CD4-positive, alpha-beta memory T cell (primary cell): ENCODE measurements around the gene LSP1. TPM values are rescaled to one million over a fixed set of nuclear protein-coding genes. Genes with fewer than 3 reads are reported as not detected.
"Not testable (repeated sequence)": the region's sequence is repeated elsewhere in the genome, so short reads cannot be mapped to it uniquely, and the experiment has no call there.

Experiments used
- CTCF ChIA-PET: fragments of 350-600 bp; sonication (Branson Sonifier 250); formaldehyde crosslinking; loops from one replicate; lab custom pipeline; 2021; ENCODE audit warnings: inconsistent platforms; ENCODE audit not compliant: partially characterized antibody; lab: Charles Lee
- POLR2A ChIA-PET: fragments of 350-600 bp; sonication (Branson Sonifier 250); formaldehyde crosslinking; loops from one replicate; lab custom pipeline; 2021; ENCODE audit not compliant: partially characterized antibody; lab: Charles Lee
- DNase-seq, 5 donors: peaks; one replicate each; pipeline versions ENCODE4 v3.0.0 to v3.0.0-alpha.2; 2020 to 2022; ENCODE audit warnings: mixed read lengths in 1 of 5
- H3K27ac ChIP-seq: one replicate; pipeline ENCODE4 v1.7.0; 2013; ENCODE audit warnings: low read depth, low read length
- H3K27me3 ChIP-seq: 2 replicates; pipeline ENCODE4 v1.7.0; 2013; ENCODE audit warnings: mild to moderate bottlenecking, low read length, moderate library complexity; ENCODE audit not compliant: insufficient read depth
- H3K36me3 ChIP-seq: 2 replicates; pipeline ENCODE4 v1.7.0; 2013; ENCODE audit warnings: mild to moderate bottlenecking, low read length, moderate library complexity; ENCODE audit not compliant: insufficient read depth
- H3K4me1 ChIP-seq: 2 replicates; pipeline ENCODE4 v1.7.0; 2013; ENCODE audit warnings: mild to moderate bottlenecking, low read length, moderate library complexity; ENCODE audit not compliant: insufficient read depth
- H3K4me3 ChIP-seq, 2 donors: one replicate each; pipeline ENCODE4 v1.7.0; 2013; ENCODE audit warnings: low read length in 2 of 2, mild to moderate bottlenecking in 1 of 2
- H3K9me3 ChIP-seq, 2 donors: one replicate each; pipeline ENCODE4 v1.7.0; 2013; ENCODE audit warnings: low read length in 2 of 2, control low read depth in 1 of 2; ENCODE audit not compliant: control insufficient read depth in 1 of 2
- H3K27ac Mint-ChIP-seq, 7 donors: one replicate each; pipeline ENCODE4 v1.8.0; 2020 to 2021; ENCODE audit warnings: mixed read lengths in 7 of 7, mild to moderate bottlenecking in 6 of 7, inconsistent platforms in 3 of 7, moderate library complexity in 3 of 7
- H3K27me3 Mint-ChIP-seq, 2 donors: one replicate each; pipeline ENCODE4 v1.8.0; 2020 to 2021; ENCODE audit warnings: mixed read lengths in 2 of 2
- H3K36me3 Mint-ChIP-seq, 2 donors: one replicate each; pipeline ENCODE4 v1.8.0; 2020 to 2021; ENCODE audit warnings: mixed read lengths in 2 of 2, inconsistent platforms in 1 of 2, mild to moderate bottlenecking in 1 of 2
- H3K4me1 Mint-ChIP-seq, 4 donors: one replicate each; pipeline ENCODE4 v1.8.0; 2020 to 2021; ENCODE audit warnings: mixed read lengths in 4 of 4, mild to moderate bottlenecking in 1 of 4
- H3K4me3 Mint-ChIP-seq, 8 donors: one replicate each; pipeline ENCODE4 v1.8.0; 2020 to 2021; ENCODE audit warnings: mixed read lengths in 8 of 8, mild to moderate bottlenecking in 7 of 8, moderate library complexity in 6 of 8, inconsistent platforms in 3 of 8
- H3K9me3 Mint-ChIP-seq, 8 donors: one replicate each; pipeline ENCODE4 v1.8.0; 2020 to 2021; ENCODE audit warnings: mixed read lengths in 8 of 8, mild to moderate bottlenecking in 5 of 8, inconsistent platforms in 3 of 8, moderate library complexity in 1 of 8
- intact Hi-C: fragments of 100-400 bp; cut with micrococcal nuclease; formaldehyde crosslinking; loops from one replicate; pipeline ENCODE4 v1.15.1; 2023
- polyA plus RNA-seq, 2 donors: library from polyadenylated mRNA; unstranded; fragments of 300-500 nt; fragmentation: Illumina TruSeq; gene quantifications; one replicate each; pipeline ENCODE4 v1.2.3, GENCODE V29; 2021
- total RNA-seq, 2 experiments: library from RNA; stranded (reverse); gene quantifications; one replicate each; pipeline ENCODE4 v1.2.3, GENCODE V29; 2021

The LSP1 gene
- total and polyA plus RNA-seq, 4 experiments from 2014 or later: 253 to 435 (median 325) TPM

GRCh38 chr11:1886551-1886950 lies 33.7 kb downstream of the LSP1 start:
- DNase-seq, H3K4me3 ChIP-seq, H3K9me3 Mint-ChIP-seq, H3K27me3 Mint-ChIP-seq, POLR2A ChIA-PET, H3K27ac ChIP-seq, H3K9me3 ChIP-seq, H3K4me3 Mint-ChIP-seq, H3K27me3 ChIP-seq, CTCF ChIA-PET: not testable (repeated sequence)
- H3K4me1 Mint-ChIP-seq: peaks cover 15 to 30% (median 23%) of the 10 kb centered on the region in 4 donors
- intact Hi-C loops: loop anchor here (10.0 kb wide), 1 partner anchor 192 kb away; the partner anchor contains the start of gene KRTAP5-6
- H3K27ac Mint-ChIP-seq: peak overlapping the region in 1 of 7 donors; percentile 60
- peaks cover 4 to 17% of the 10 kb centered on the region in 2 donors for H3K36me3 Mint-ChIP-seq
- Histone ChIP-seq H3K4me1 (peaks cover 55% of the 10 kb centered on the region), H3K36me3 (peaks cover 46% of the 10 kb centered on the region)

- H3K27me3 Mint-ChIP-seq: no peaks in the 10 kb centered on the region
- H3K4me1 Mint-ChIP-seq: peaks cover 18 to 36% (median 27%) of the 10 kb centered on the region in 4 donors
- Histone ChIP-seq H3K4me1 (peaks cover 47% of the 10 kb centered on the region), H3K27ac (peak overlapping the region; percentile 53), H3K27me3 (no peaks in the 10 kb centered on the region), H3K9me3 (no peaks in the 10 kb centered on the region), H3K4me3 (no peak overlapping the region), H3K36me3 (peaks cover 46% of the 10 kb centered on the region)
- DNase-seq: no peak
- intact Hi-C loops: loop anchor here (10.0 kb wide), 1 partner anchor 193 kb away; the partner anchor contains the start of gene KRTAP5-6
- no peaks in the 10 kb centered on the region for H3K9me3 Mint-ChIP-seq
- H3K36me3 Mint-ChIP-seq: peaks cover 4 to 13% of the 10 kb centered on the region in 2 donors
- POLR2A ChIA-PET: interaction anchor here (0.7 to 5.7 kb wide), 3 partner anchors 29 to 53 kb away, joined by 5 to 116 read pairs (median 63); partner anchors contain the start of gene LSP1
- H3K27ac Mint-ChIP-seq: peak overlapping the region; percentile 57 to 94 (median 88)
- CTCF ChIA-PET: interaction anchor here (1.0 to 1.2 kb wide), 2 partner anchors 35 to 55 kb away, joined by 3 to 4 read pairs; partner anchors contain the start of gene LSP1
- peak overlapping the region in 1 of 8 donors; percentile 5 for H3K4me3 Mint-ChIP-seq
Measured at GRCh38 chr11:1887451-1888346, 34.8 kb downstream of the LSP1 start.

DNA sequence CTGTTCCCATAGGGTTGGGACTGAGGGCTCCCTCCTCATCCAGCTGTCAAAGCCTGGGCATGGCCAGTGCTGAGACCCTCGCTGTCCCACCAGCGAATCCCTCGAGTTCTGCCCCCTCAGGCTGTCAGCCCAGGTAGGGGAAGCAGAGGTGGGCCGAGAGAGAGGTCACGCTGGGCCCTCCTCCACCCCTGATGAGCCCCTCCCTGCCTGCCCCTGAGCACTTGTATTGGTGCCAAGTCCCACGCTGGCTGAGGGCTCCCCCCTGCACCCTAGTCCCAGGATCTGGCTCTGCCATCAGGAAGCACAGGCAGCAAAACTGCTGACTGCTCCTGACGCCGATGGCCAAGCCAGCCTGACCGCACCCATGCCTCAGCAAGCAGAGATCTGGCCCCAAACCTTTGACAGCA lies 35.5 kb downstream of the LSP1 start:
- POLR2A ChIA-PET: interaction anchor here (0.6 to 5.7 kb wide), 9 partner anchors 12 to 131 kb away, joined by 3 to 116 read pairs (median 11); partner anchors contain the start of genes LSP1, MRPL23 and TNNI2
- no peak for DNase-seq
- Mint-ChIP-seq H3K36me3 (peaks cover 4 to 13% of the 10 kb centered on the region in 2 donors), H3K4me1 (peaks cover 19 to 39% (median 29%) of the 10 kb centered on the region in 4 donors), H3K27me3 (no peaks in the 10 kb centered on the region), H3K27ac (peak overlapping the region; percentile 57 to 94 (median 88)), H3K9me3 (no peaks in the 10 kb centered on the region), H3K4me3 (peak overlapping the region in 7 of 8 donors; percentile 14 to 84 (median 65))
- Histone ChIP-seq H3K4me1 (peaks cover 47% of the 10 kb centered on the region), H3K27me3 (no peaks in the 10 kb centered on the region), H3K36me3 (peaks cover 40% of the 10 kb centered on the region), H3K4me3 (no peak overlapping the region), H3K9me3 (no peaks in the 10 kb centered on the region), H3K27ac (peak overlapping the region; percentile 53)
- intact Hi-C loops: loop anchor here (10.0 kb wide), 1 partner anchor 194 kb away; the partner anchor contains the start of gene KRTAP5-6
- CTCF ChIA-PET: interaction anchor here (1.0 to 1.2 kb wide), 2 partner anchors 35 to 55 kb away, joined by 3 to 4 read pairs; partner anchors contain the start of gene LSP1

DNA sequence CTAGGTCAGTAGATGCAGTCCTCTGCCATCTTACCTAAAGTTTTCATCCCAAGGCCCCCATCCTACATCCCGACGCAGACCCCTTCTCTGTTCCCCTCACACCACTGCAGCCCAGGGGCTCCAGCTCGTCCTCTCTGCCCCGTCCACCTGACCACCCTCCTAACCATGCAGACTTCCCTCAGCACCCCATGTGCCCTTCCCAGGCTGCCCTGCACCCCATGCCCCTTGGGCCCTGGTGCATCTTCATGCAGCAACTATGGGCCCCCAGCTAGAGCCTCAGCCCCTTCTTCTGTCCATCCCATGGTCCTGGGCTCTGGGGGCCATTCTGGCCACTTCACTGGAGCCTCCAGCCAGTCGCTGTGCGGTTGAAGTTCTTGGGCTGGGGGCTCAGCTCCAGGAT lies 35.9 kb downstream of the LSP1 start:
- Histone ChIP-seq H3K36me3 (peaks cover 35% of the 10 kb centered on the region), H3K4me1 (peaks cover 47% of the 10 kb centered on the region), H3K4me3 (no peak overlapping the region), H3K27me3 (no peaks in the 10 kb centered on the region), H3K27ac (peak overlapping the region; percentile 53), H3K9me3 (no peaks in the 10 kb centered on the region)
- H3K36me3 Mint-ChIP-seq: peaks cover 4 to 13% of the 10 kb centered on the region in 2 donors
- ChIA-PET POLR2A (interaction anchor here (0.6 to 5.7 kb wide), 9 partner anchors 12 to 131 kb away, joined by 3 to 116 read pairs (median 11); partner anchors contain the start of genes LSP1, MRPL23 and TNNI2), CTCF (interaction anchor here (1.0 to 1.7 kb wide), 2 partner anchors 33 to 36 kb away, joined by 3 to 4 read pairs; partner anchors contain the start of gene LSP1)
- H3K27me3 Mint-ChIP-seq: no peaks in the 10 kb centered on the region
- intact Hi-C loops: loop anchor here (1.0 to 10.0 kb wide), 2 partner anchors 38 to 194 kb away; partner anchors contain the start of gene KRTAP5-6
- H3K27ac Mint-ChIP-seq: peak overlapping the region; percentile 57 to 94 (median 88)
- peak overlapping the region; percentile 14 to 84 (median 63) for H3K4me3 Mint-ChIP-seq
- peak in 1 of 5 donors; percentile 20 for DNase-seq
- peaks cover 23 to 43% (median 32%) of the 10 kb centered on the region in 4 donors for H3K4me1 Mint-ChIP-seq
- H3K9me3 Mint-ChIP-seq: peaks cover 0 to 3% (median 0%) of the 10 kb centered on the region in 8 donors

- Histone ChIP-seq H3K27me3 (no peaks in the 10 kb centered on the region), H3K36me3 (peaks cover 30% of the 10 kb centered on the region), H3K9me3 (no peaks in the 10 kb centered on the region), H3K4me3 (peak overlapping the region in 1 of 2 donors; percentile 39), H3K4me1 (peaks cover 47% of the 10 kb centered on the region), H3K27ac (peak overlapping the region; percentile 53)
- no peaks in the 10 kb centered on the region for H3K27me3 Mint-ChIP-seq
- H3K27ac Mint-ChIP-seq: peak overlapping the region; percentile 17 to 94 (median 88)
- intact Hi-C loops: loop anchor here (1.0 to 10.0 kb wide), 2 partner anchors 38 to 195 kb away; partner anchors contain the start of gene KRTAP5-6
- peak overlapping the region; percentile 14 to 84 (median 70) for H3K4me3 Mint-ChIP-seq
- CTCF ChIA-PET: interaction anchor here (1.7 kb wide), 1 partner anchor 33 kb away, joined by 4 read pairs; no protein-coding TSS in a partner anchor
- H3K9me3 Mint-ChIP-seq: peaks cover 0 to 3% (median 0%) of the 10 kb centered on the region in 8 donors
- peaks cover 23 to 44% (median 32%) of the 10 kb centered on the region in 4 donors for H3K4me1 Mint-ChIP-seq
- DNase-seq: peak; percentile 83 to 85 (median 84)
- POLR2A ChIA-PET: interaction anchor here (0.6 to 5.7 kb wide), 12 partner anchors 8 to 262 kb away, joined by 3 to 116 read pairs (median 7); partner anchors contain the start of genes LSP1, MRPL23, TNNI2 and TNNT3
- H3K36me3 Mint-ChIP-seq: peaks cover 4 to 13% of the 10 kb centered on the region in 2 donors
Measured at GRCh38 chr11:1889224-1889930, 36.5 kb downstream of the LSP1 start.
